Left renal cortex interstitium (tissue), 4 donors: ENCODE measurements around the gene PIPOX. TPM values are rescaled to one million over a fixed set of nuclear protein-coding genes. Genes with fewer than 3 reads are reported as not detected.

Source experiments
- DNase-seq, 4 donors: peaks; one replicate each; pipeline ENCODE4 v3.0.0-alpha.2; 2013; ENCODE audit warnings: low read depth in 4 of 4, low spot score in 2 of 4, missing footprints in 1 of 4
- polyA plus RNA-seq, 4 donors: library from polyadenylated mRNA; unstranded; fragments of 120-200 nt; gene quantifications; one replicate each; pipeline ENCODE4 v1.2.1, GENCODE V29; 2013; ENCODE audit not compliant: insufficient read length in 4 of 4

Gene PIPOX
- polyA plus RNA-seq, 4 donors: 4.2 to 12.6 (median 9.1) TPM

DNA sequence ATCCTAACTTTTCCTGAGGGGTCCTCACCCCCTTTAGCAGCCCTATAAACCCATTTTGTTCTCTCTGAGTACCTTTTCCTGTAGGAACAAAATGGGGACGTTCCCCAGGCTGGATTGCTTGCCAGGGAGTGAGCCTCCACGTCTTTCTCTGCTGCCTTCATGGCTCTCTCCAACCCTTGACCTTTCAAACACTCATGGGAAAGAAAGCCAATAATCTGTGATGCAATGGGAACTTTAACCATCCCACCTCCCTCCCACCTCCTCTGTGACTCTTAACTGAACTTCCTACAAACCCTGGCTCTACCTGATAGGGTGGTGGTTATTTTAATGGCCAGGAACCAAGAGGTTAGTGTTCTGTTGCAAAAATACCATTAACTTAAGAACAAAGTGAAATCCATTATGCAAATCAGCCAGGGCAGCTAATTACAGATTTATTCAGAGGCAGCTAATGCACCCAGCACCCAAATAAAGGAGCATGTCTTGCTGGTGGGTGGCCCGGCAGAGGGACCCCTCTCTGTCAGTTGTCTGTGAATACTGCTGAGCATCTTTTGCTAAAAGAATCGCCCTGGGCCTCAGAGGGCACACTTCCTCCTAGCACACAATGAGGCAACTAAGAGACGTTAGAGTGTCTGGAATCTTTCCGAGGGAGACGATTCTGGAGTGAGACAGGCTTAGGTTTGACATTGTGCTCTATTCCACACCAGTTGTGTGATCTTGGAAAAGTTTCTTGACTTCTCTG, 3.0 kb downstream of the PIPOX start:
- no peak for DNase-seq

- DNase-seq: no peak
Measured at GRCh38 chr17:29046473-29046839, 3.5 kb downstream of the PIPOX start.

DNA sequence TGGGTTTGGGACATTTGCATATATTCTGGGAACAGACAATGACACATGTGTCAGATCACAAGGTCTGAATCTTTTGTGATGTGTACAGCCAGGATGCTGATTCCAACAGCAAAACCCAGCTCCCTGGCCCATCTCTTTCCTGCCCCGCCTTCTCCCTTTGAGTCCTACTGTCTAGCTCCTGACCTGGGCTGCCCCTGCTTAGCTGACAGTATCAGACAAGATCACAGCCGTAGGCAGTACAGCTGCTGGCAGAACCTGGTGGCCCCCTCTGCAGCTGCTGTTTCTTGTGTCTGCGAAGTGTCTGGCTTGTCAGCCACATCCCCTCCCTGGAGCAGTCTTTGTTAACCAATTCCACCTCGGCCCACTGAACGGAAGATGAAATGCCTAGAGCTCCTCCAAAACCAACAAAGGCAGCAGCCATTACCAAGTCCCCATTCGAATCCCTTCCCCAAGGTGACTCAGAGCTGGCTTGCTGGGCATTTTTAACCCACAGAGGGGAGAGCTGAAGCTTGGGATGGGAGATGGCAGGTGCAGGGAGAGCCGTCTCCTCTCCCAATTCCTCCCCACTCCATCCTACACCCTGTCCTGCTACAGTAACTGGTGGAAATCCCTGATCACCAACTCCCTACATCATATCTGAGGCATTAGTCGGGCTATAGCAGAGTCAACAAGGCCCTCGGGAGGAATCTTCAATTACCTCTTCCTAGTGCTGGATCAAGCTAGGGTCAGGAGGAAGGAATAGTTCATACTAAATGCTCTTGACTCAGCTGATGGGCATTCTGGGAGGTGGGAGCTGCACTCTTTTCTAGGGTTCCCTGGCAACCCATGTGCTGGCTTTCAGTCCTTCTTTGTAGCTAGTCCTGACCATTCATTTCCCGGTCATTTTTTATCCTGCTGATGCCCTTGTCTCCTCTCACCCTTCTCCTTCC, 5.8 kb downstream of the PIPOX start:
- DNase-seq: no peak

GRCh38 chr17:29049541-29050145, 6.7 kb downstream of the PIPOX start:
- no peak for DNase-seq

DNA sequence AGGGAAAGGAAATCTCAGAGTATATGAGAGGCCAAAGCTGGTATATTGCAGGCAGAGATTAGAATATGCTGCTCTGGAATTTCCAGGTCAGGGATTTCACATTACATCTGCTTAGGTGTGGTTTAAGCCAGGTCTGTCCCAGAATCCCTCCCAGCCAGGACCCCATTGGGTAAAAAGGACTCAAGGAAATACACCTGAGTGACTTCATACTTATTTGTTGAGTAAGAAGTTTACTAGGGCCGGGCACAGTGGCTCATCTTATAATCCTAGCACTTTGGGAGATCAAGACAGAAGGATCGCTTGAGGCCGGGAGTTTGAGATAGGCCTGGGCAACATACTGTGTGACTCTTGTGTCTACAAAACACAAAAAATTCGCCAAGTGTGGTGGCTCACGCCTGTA, 7.2 kb downstream of the PIPOX start:
- no peak for DNase-seq

DNA sequence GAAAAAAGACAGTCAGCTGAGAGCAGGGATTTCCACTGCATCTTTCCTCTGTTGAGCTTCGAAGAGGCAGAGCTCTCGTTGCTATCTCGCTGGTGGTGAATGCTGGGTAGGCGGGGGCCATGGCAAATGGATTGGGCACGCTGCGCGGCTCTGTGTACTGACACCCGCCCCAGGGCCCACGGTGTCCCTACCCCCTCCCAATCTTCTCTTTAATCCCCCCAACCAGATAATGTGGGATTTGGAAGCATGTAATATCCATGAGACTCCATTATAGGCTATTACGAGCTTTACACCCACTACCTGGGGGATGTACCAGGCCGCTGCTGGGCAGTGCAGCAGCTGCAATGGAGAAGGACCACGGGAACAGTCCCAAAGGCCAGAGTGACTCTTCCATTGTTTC, 8.3 kb downstream of the PIPOX start:
- no peak for DNase-seq

DNA sequence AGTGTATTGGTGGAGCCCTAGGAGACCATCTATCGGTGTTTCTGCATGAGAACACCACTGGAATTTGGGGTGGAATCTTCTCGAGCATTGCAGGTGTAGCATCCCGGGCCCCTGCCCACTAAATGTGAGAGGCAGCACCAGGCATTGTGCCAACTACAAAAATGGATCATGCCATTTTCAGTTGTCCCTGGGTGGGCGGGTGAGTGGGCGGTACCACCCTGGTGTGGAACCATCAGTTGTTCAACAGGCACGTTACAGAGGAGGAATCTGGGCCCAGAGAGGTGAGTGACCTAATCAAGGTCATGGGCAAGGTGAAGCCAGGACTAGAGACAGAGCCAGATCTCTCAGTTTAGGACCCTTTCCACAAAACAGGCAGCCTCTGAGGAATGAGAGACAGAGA, 8.8 kb downstream of the PIPOX start:
- DNase-seq: no peak

- no peak for DNase-seq
Measured at GRCh38 chr17:29054835-29055234, 11.9 kb downstream of the PIPOX start.

DNA sequence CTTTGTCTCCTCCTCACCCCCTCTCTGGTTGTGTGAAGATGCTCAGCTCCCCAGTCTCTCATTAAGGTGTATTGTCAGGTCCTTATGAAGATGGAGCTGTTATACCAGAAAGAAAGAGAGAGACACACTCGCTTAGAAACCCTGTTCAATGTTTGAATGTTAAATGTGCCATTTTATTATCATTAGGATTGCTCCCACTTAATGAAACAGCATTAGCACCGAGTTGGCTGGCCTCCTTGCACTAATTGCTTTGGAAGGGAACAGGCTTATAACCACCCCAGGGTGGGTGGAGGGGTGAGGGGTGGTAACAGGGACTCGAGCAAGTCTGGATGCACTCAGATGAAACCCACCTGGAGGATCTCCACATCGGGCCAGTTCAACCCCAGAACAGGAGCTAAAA, 14.4 kb downstream of the PIPOX start:
- no peak for DNase-seq

DNA sequence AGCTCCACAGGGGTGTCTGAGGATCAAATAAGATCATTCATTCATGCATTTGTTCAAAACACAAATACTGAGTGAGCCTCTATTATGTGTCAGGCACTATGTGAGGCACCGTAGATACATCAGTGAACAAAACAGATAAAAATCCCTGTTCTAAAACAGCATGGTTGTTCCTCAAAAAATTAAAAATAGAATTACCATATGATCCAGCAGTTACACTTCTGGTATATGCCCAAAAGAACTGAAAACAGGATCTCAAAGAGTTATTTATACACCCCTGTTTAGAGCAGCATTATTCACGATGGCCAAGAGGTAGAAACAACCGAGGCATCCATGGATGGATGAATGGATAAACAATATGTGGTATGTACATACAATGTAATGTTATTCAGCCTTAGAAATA, 15.4 kb downstream of the PIPOX start:
- DNase-seq: no peak

DNA sequence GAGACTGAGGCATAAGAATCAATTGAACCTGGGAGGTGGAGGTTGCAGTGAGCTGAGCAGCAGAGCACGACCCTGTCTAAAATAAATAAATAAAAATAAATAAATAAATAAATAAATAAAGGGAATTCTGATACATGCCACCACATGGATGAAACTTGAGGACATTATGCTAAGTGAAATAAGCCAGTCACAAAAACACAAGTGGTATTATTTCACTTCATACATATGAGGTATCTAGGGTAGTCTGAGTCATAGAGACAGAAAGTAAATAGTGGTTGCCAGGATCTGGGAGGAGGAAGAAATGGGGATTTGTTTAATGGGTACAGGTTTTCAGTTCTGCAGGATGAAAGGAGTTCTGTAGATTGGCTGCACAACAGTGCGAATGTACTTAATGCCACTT, 16.3 kb downstream of the PIPOX start:
- DNase-seq: no peak

- no peak for DNase-seq
Measured at GRCh38 chr17:29060475-29060874, 17.5 kb downstream of the PIPOX start.

GRCh38 chr17:29061036-29061435, 18.1 kb downstream of the PIPOX start:
- DNase-seq: no peak

DNA sequence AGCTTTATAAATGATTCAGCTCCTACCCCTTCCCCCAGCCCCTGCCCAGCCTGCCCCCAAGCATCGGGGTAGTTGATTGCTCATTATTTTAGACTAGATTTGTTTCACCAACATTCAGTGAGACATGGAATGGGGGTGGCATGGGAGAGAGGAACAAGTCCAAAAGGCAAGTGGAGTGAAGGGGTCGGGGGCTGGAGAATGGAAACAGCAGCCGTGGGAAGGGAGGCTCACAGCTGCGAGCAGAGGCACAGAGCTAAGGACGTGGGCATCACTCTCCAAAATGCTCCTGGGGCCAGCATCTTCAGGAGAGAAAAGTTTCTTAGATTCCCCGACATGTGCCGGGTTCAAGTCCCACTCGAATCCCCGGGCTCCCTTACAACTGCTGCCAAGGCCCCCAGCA, 19.3 kb downstream of the PIPOX start:
- no peak for DNase-seq

GRCh38 chr17:29063992-29064391, 21.1 kb downstream of the PIPOX start:
- no peak for DNase-seq

GRCh38 chr17:29066047-29066446, 23.1 kb downstream of the PIPOX start:
- no peak for DNase-seq

- no peak for DNase-seq
Measured at GRCh38 chr17:29066606-29067005, 23.7 kb downstream of the PIPOX start.

DNA sequence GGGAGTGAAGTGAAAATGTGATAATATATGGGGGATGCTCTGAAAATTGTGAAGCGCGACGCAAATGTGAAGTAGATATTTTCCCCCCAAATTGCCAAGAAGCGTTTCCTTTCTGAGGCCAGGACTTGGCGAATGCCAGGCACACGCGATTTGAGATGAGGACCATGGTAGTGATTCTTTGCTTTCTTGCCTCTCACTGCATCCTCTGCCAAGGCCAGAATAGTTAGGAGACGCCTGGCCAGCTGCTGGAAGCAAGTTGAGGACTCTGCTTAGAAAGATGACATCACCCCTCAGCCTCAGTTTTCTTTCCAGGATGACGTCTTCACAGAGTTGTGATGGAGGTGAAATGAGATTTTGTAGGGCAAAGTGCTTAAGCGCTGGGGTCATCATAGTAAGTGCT, 25.9 kb downstream of the PIPOX start:
- DNase-seq: no peak

DNA sequence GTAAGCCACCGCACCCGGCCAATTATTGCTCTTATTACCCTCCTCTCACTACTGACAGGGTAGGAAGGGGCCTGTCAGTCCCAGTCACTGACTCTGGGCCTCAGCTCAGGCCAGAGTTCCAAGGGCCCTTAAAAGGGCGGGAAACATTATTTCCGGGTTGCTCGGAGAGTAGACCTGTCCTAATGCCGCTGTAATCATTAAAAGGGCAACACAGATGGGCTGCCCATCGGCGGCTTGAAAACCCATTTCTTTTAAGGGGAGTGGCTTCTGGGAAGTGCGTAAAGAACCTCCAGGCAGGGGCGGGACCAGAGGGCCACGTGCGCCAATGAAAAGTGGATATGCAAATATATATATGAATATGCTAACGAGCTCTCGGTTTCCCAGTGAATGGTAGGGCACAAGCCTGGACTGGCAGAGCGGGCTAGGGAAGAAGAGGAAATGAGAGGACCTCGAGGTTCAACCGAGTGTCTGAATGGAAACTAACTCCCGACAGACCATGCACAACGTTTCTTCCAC, 26.6 kb downstream of the PIPOX start:
- no peak for DNase-seq

GRCh38 chr17:29070308-29070707, 27.4 kb downstream of the PIPOX start:
- DNase-seq: no peak

DNA sequence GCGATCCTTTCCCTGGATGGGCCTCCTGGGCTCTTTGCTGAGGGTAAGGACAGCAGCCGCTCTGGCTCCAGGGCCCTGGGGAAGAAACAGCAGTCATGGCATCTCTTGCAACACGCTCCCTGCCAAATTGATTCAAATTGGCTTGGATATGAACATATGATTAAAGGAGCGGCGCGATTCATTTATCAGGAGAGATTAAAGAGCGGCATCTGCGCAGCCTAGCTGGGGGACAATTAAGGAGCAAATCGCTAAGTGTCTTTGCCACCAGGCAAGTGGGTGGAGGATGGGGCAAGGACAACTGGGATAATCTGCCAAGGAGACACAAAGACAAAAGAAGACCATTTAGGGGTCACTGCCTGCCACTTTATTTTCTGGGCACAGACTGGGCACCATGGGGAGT, 27.8 kb downstream of the PIPOX start:
- DNase-seq: no peak
